HCT116 (cell line): ENCODE measurements around the gene RHBDD3. TPM values are rescaled to one million over a fixed set of nuclear protein-coding genes. Genes with fewer than 3 reads are reported as not detected.
"Not testable (repeated sequence)": the region's sequence is repeated elsewhere in the genome, so short reads cannot be mapped to it uniquely, and the experiment has no call there.

Experiments
- ATAC-seq: fragments of 200-7000 bp; cut with Tn5 transposase; 2 replicates; pipeline ENCODE4 v1.9.1; 2020; ENCODE audit warnings: mild to moderate bottlenecking, moderate library complexity
- BruUV-seq: library from RNA; stranded (reverse); fragments of 400-500 nt; replicated peaks from 2 replicates; lab custom pipeline; 2021; lab: Mats Ljungman, UMichigan
- CTCF ChIA-PET: fragments of 300-600 bp; sonication (Branson Sonifier 250); formaldehyde crosslinking; loops from one replicate; lab custom pipeline; 2021; ENCODE audit warnings: antibody characterized with exemption; lab: Charles Lee
- POLR2A ChIA-PET: fragments of 300-600, 350-600 bp; sonication (Branson Sonifier 250); formaldehyde crosslinking; loops from one replicate; lab custom pipeline; 2021; ENCODE audit warnings: antibody characterized with exemption; lab: Charles Lee
- RAD21 ChIA-PET, 2 experiments: fragments of 300-600 bp; sonication (Branson Sonifier 250); formaldehyde crosslinking; loops; one replicate each; lab custom pipeline; 2023; ENCODE audit warnings: low total read pairs in 2 of 2; ENCODE audit not compliant: uncharacterized antibody in 2 of 2, unreplicated experiment in 2 of 2, low non-redundant PET in 1 of 2; lab: Charles Lee
- DNase-seq: peaks from one replicate; pipeline ENCODE4 v3.0.0-alpha.2; 2010; ENCODE audit warnings: low read depth, low spot score
- H2AFZ ChIP-seq: fragments of 200-600 bp; shearing (Covaris generic), sonication (generic); 2 replicates; pipeline ENCODE4 v1.6.1; 2017; ENCODE audit warnings: low read depth, mixed run types, mixed read lengths, antibody characterized with exemption, low read length; ENCODE audit not compliant: poor library complexity, severe bottlenecking
- H3K27ac ChIP-seq: 2 replicates; pipeline ENCODE4 v1.5.1; 2012; ENCODE audit warnings: low read depth, low read length
- H3K27me3 ChIP-seq: fragments of 200-600 bp; sonication (generic); 2 replicates; pipeline ENCODE4 v1.6.1; 2016; ENCODE audit warnings: mixed run types, low read length, mixed read lengths; ENCODE audit not compliant: insufficient read depth
- H3K36me3 ChIP-seq, 2 experiments: fragments of 200-500 bp in 1 of 2; fragments of 200-600 bp in 1 of 2; sonication (Bioruptor generic) in 1 of 2; sonication (generic) in 1 of 2; 2 replicates each; pipeline versions ENCODE4 v1.5.1 to v1.6.1; 2014 to 2016; ENCODE audit warnings: low read length in 2 of 2, inconsistent platforms in 1 of 2, mixed read lengths in 1 of 2, mixed run types in 1 of 2; ENCODE audit not compliant: insufficient read depth in 2 of 2, control insufficient read depth in 1 of 2
- H3K4me1 ChIP-seq, 2 experiments: fragments of 200-600 bp in 1 of 2; sonication (generic) in 1 of 2; 2 replicates each; pipeline versions ENCODE4 v1.5.1 to v1.6.1; 2012 to 2017; ENCODE audit warnings: low read length in 2 of 2, inconsistent platforms in 1 of 2, mild to moderate bottlenecking in 1 of 2, mixed read lengths in 1 of 2, mixed run types in 1 of 2, moderate library complexity in 1 of 2; ENCODE audit not compliant: insufficient read depth in 2 of 2, control insufficient read depth in 1 of 2
- H3K4me2 ChIP-seq: fragments of 200-600 bp; sonication (generic); 2 replicates; pipeline ENCODE4 v1.6.1; 2017; ENCODE audit warnings: mixed run types, low read length, mixed read lengths
- H3K4me3 ChIP-seq, 2 experiments: fragments of 200-600 bp in 1 of 2; sonication (generic) in 1 of 2; replicated peaks in 1 of 2; 2 replicates each; pipeline ENCODE4 v1.5.1; 2011 to 2016; ENCODE audit warnings: low read length in 2 of 2, control low read depth in 1 of 2, low read depth in 1 of 2, mild to moderate bottlenecking in 1 of 2, mixed read lengths in 1 of 2, mixed run types in 1 of 2
- H3K79me2 ChIP-seq: fragments of 200-600 bp; sonication (generic); 2 replicates; pipeline ENCODE4 v1.6.1; 2017; ENCODE audit warnings: mild to moderate bottlenecking, mixed run types, low read length, moderate library complexity, mixed read lengths; ENCODE audit not compliant: insufficient read depth
- H3K9ac ChIP-seq: fragments of 200-600 bp; sonication (generic); 2 replicates; pipeline ENCODE4 v1.6.1; 2016; ENCODE audit warnings: low read length, mixed read lengths
- H3K9me2 ChIP-seq: fragments of 200-600 bp; sonication (generic), shearing (Covaris generic); 2 replicates; pipeline ENCODE4 v1.6.1; 2017; ENCODE audit warnings: mixed run types, mild to moderate bottlenecking, moderate library complexity; ENCODE audit not compliant: insufficient read depth
- H3K9me3 ChIP-seq, 2 experiments: fragments of 200-500 bp in 1 of 2; fragments of 200-600 bp in 1 of 2; sonication (Bioruptor generic) in 1 of 2; sonication (generic) in 1 of 2; 2 replicates each; pipeline ENCODE4 v1.6.1; 2014 to 2017; ENCODE audit warnings: low read length in 2 of 2, mixed read lengths in 2 of 2, inconsistent platforms in 1 of 2, low read depth in 1 of 2, mild to moderate bottlenecking in 1 of 2, mixed run types in 1 of 2, moderate library complexity in 1 of 2; ENCODE audit not compliant: control insufficient read depth in 1 of 2, insufficient read depth in 1 of 2
- H4K20me1 ChIP-seq: fragments of 200-600 bp; sonication (generic), shearing (Covaris generic); 2 replicates; pipeline ENCODE4 v1.6.1; 2017; ENCODE audit warnings: mixed run types, mild to moderate bottlenecking, moderate library complexity; ENCODE audit not compliant: insufficient read depth
- CBX3 ChIP-seq: IDR thresholded peaks from 2 replicates; pipeline ENCODE4 v1.6.1; 2012; ENCODE audit warnings: low read depth
- CEBPB ChIP-seq: IDR thresholded peaks from 2 replicates; pipeline ENCODE4 v1.6.1; 2012; ENCODE audit warnings: low read depth
- CTCF ChIP-seq, 3 experiments: fragments of 200-600 bp in 1 of 3; sonication (generic) in 1 of 3; IDR thresholded peaks in 2 of 3; conservative IDR thresholded peaks in 1 of 3; 2 replicates each; pipeline ENCODE4 v1.5.1; 2012 to 2017; ENCODE audit warnings: low read depth in 2 of 3, low read length in 2 of 3, antibody characterized with exemption in 1 of 3, borderline replicate concordance in 1 of 3, control low read depth in 1 of 3, mild to moderate bottlenecking in 1 of 3, mixed read lengths in 1 of 3, mixed run types in 1 of 3, moderate library complexity in 1 of 3; ENCODE audit not compliant: insufficient read depth in 1 of 3
- ELF1 ChIP-seq: IDR thresholded peaks from 2 replicates; pipeline ENCODE4 v1.6.1; 2012; ENCODE audit warnings: low read depth, borderline replicate concordance
- EZH2 ChIP-seq: fragments of 200-600 bp; sonication (generic); IDR thresholded peaks from 2 replicates; pipeline ENCODE4 v1.6.1; 2017; ENCODE audit warnings: antibody characterized with exemption, mixed run types
- EZH2phosphoT487 ChIP-seq: fragments of 200-600 bp; IDR thresholded peaks from 2 replicates; pipeline ENCODE4 v1.6.1; 2018; ENCODE audit warnings: antibody characterized with exemption, borderline replicate concordance
- FOSL1 ChIP-seq: IDR thresholded peaks from 2 replicates; pipeline ENCODE4 v1.6.1; 2012; ENCODE audit warnings: low read depth
- MAX ChIP-seq: IDR thresholded peaks from 2 replicates; pipeline ENCODE4 v1.6.1; 2012
- RAD21 ChIP-seq: IDR thresholded peaks from 2 replicates; pipeline ENCODE4 v1.6.1; 2012; ENCODE audit warnings: low read depth, mild to moderate bottlenecking
- REST ChIP-seq: IDR thresholded peaks from 2 replicates; pipeline ENCODE4 v1.6.1; 2012; ENCODE audit warnings: low read depth
- SRF ChIP-seq: IDR thresholded peaks from 2 replicates; pipeline ENCODE4 v1.6.1; 2012; ENCODE audit warnings: low read depth
- TCF7L2 ChIP-seq: IDR thresholded peaks from 2 replicates; pipeline ENCODE4 v1.7.0; 2011; ENCODE audit warnings: borderline replicate concordance, inconsistent platforms; ENCODE audit not compliant: insufficient read depth, insufficient read length; ENCODE audit errors: extremely low read depth
- YY1 ChIP-seq: IDR thresholded peaks from 2 replicates; pipeline ENCODE4 v1.6.1; 2011; ENCODE audit warnings: low read length, low read depth, moderate library complexity, mild to moderate bottlenecking; ENCODE audit not compliant: insufficient replicate concordance; ENCODE audit errors: extremely low read depth
- ZFX ChIP-seq: fragments of 450-650 bp; IDR thresholded peaks from 2 replicates; pipeline ENCODE4 v1.6.1; 2017
- ZNF274 ChIP-seq: fragments of 200-500 bp; sonication (Bioruptor generic); IDR thresholded peaks from 2 replicates; pipeline ENCODE4 v1.6.1; 2014; ENCODE audit warnings: mild to moderate bottlenecking, low read depth, low read length, inconsistent platforms
- intact Hi-C: fragments of 100-400 bp; cut with micrococcal nuclease; formaldehyde crosslinking; loops from 2 replicates; pipeline ENCODE4 v1.10.0; 2022
- total RNA-seq: library from RNA; stranded (reverse); gene quantifications from one replicate; pipeline ENCODE4 v1.2.1, GENCODE V29; 2021; ENCODE audit not compliant: unreplicated experiment

Gene RHBDD3
- total RNA-seq, 1 experiment from 2014 or later: 30.2 TPM

- H3K27ac ChIP-seq: no peak overlapping the region
- ChIA-PET POLR2A (no interaction called here), CTCF (interaction anchor here (2.0 kb wide), 1 partner anchor 643 kb away, joined by 23 read pairs; no protein-coding TSS in a partner anchor), RAD21 (no interaction called here)
- H3K79me2 ChIP-seq: no peaks in the 10 kb centered on the region
- ATAC-seq (no peak), DNase-seq (no peak)
- no peaks in the 10 kb centered on the region for H4K20me1 ChIP-seq
- H2AFZ ChIP-seq: no peak overlapping the region
- TF ChIP-seq FOSL1: no peak
- TF ChIP-seq ZFX: no peak
- no peak for TF ChIP-seq TCF7L2
- TF ChIP-seq SRF: no peak
- TF ChIP-seq ELF1: no peak
- TF ChIP-seq CTCF (IDR thresholded peaks at IDR 0.05 in 2 of 3, conservative IDR thresholded peaks at IDR 0.05 in 1 of 3; ENCODE audit: borderline replicate concordance in 1 of 3, insufficient read depth in 1 of 3, low read depth in 2 of 3, low read length in 2 of 3): no peak
- no peak for TF ChIP-seq CEBPB
- no peak for TF ChIP-seq MAX
- TF ChIP-seq EZH2: no peak
- TF ChIP-seq ZNF274: no peak
- TF ChIP-seq RAD21: no peak
- no peak for TF ChIP-seq YY1
- TF ChIP-seq EZH2phosphoT487: no peak
- TF ChIP-seq CBX3: no peak
- TF ChIP-seq REST: no peak
- H3K9me3 ChIP-seq: peaks cover 0 to 9% of the 10 kb centered on the region in 2 experiments; a peak in 2 of 4 replicates
- H3K9me2 ChIP-seq: no peaks in the 10 kb centered on the region
- no peaks in the 10 kb centered on the region for H3K36me3 ChIP-seq
- no peak overlapping the region for H3K9ac ChIP-seq
- no peaks in the 10 kb centered on the region for H3K4me1 ChIP-seq
- H3K4me3 ChIP-seq: no peak overlapping the region
- no peak overlapping the region for H3K4me2 ChIP-seq
- no TSS peak for BruUV-seq
- intact Hi-C loops: loop anchor here (10.0 kb wide), 3 partner anchors 89 to 389 kb away; no protein-coding TSS in a partner anchor
- no peaks in the 10 kb centered on the region for H3K27me3 ChIP-seq
These were observed 23.8 kb downstream of the RHBDD3 start for GRCh38 chr22:29243874-29244446.

GRCh38 chr22:29240481-29240880, 27.3 kb downstream of the RHBDD3 start:
- H3K27me3 ChIP-seq, H3K4me2 ChIP-seq, ATAC-seq, H3K36me3 ChIP-seq, H3K4me3 ChIP-seq, DNase-seq, H3K9me3 ChIP-seq, H3K9me2 ChIP-seq, H3K9ac ChIP-seq, H3K27ac ChIP-seq, CTCF ChIA-PET, BruUV-seq, H2AFZ ChIP-seq, H4K20me1 ChIP-seq, H3K79me2 ChIP-seq, H3K4me1 ChIP-seq, POLR2A ChIA-PET: not testable (repeated sequence)
- intact Hi-C loops: loop anchor here (10.0 kb wide), 3 partner anchors 86 to 386 kb away; no protein-coding TSS in a partner anchor
- RAD21 ChIA-PET: interaction anchor here in 1 of 2 experiments (1.1 kb wide), 1 partner anchor 199 kb away, joined by 3 read pairs; no protein-coding TSS in a partner anchor
